Endothelial cell of umbilical vein (primary cell): ENCODE data around the gene ATP10A. TPM values are rescaled to one million over a fixed set of nuclear protein-coding genes. Genes with fewer than 3 reads are reported as not detected.

Source experiments
- BruUV-seq: library from RNA; stranded (reverse); fragments of 400-500 nt; replicated peaks from 2 replicates; lab custom pipeline; 2021; lab: Mats Ljungman, UMichigan
- CTCF ChIA-PET: fragments of 300-600, 350-600 bp; sonication (Branson Sonifier 250); formaldehyde crosslinking; loops from one replicate; lab custom pipeline; 2021; ENCODE audit warnings: antibody characterized with exemption, inconsistent platforms; lab: Charles Lee
- POLR2A ChIA-PET: fragments of 300-600, 350-600 bp; sonication (Branson Sonifier 250); formaldehyde crosslinking; loops from one replicate; lab custom pipeline; 2021; ENCODE audit warnings: antibody characterized with exemption, inconsistent platforms; lab: Charles Lee
- DNase-seq: peaks from one replicate; pipeline ENCODE4 v3.0.0-alpha.2; 2011; ENCODE audit warnings: low read depth, low spot score
- FAIRE-seq: peaks from 2 replicates; lab custom pipeline; 2011; peaks lifted over from hg19 to GRCh38; lab: Jason Lieb, UNC
- H2AFZ ChIP-seq: 2 replicates; pipeline ENCODE4 v1.6.0; 2012; ENCODE audit warnings: low read depth, low read length, control low read depth, inconsistent platforms
- H3K27ac ChIP-seq: 2 replicates; pipeline ENCODE4 v1.5.1; 2011; ENCODE audit warnings: low read depth, mild to moderate bottlenecking, control low read depth, low read length, moderate library complexity; ENCODE audit not compliant: insufficient read depth
- H3K27me3 ChIP-seq, 2 experiments: 2 replicates each; pipeline versions ENCODE4 v1.6.0 to v1.6.1; 2011; ENCODE audit warnings: low read length in 2 of 2, mixed read lengths in 1 of 2; ENCODE audit not compliant: control insufficient read depth in 2 of 2, insufficient read depth in 2 of 2
- H3K36me3 ChIP-seq, 2 experiments: 2 replicates in 1 of 2; 3 replicates in 1 of 2; pipeline ENCODE4 v1.5.1; 2011; ENCODE audit warnings: low read length in 2 of 2, mild to moderate bottlenecking in 1 of 2, moderate library complexity in 1 of 2; ENCODE audit not compliant: control insufficient read depth in 2 of 2, insufficient read depth in 2 of 2; ENCODE audit errors: extremely low read depth in 1 of 2
- H3K4me1 ChIP-seq: 3 replicates; pipeline ENCODE4 v1.5.1; 2011; ENCODE audit warnings: mild to moderate bottlenecking, low read length; ENCODE audit not compliant: control insufficient read depth, insufficient read depth; ENCODE audit errors: extremely low read depth
- H3K4me2 ChIP-seq: 2 replicates; pipeline ENCODE4 v1.6.1; 2011; ENCODE audit warnings: low read length, control low read depth, mixed read lengths; ENCODE audit not compliant: insufficient read depth
- H3K4me3 ChIP-seq, 3 experiments: fragments of 200-600 bp in 1 of 3; sonication (generic), shearing (Covaris generic) in 1 of 3; replicated peaks in 1 of 3; 2 replicates each; pipeline ENCODE4 v1.5.1; 2011 to 2016; ENCODE audit warnings: control low read depth in 3 of 3, low read length in 3 of 3, mild to moderate bottlenecking in 2 of 3, inconsistent platforms in 1 of 3, low read depth in 1 of 3, moderate library complexity in 1 of 3; ENCODE audit not compliant: insufficient read depth in 1 of 3
- H3K79me2 ChIP-seq: 2 replicates; pipeline ENCODE4 v1.6.0; 2012; ENCODE audit warnings: low read length, inconsistent platforms; ENCODE audit not compliant: control insufficient read depth, insufficient read depth
- H3K9ac ChIP-seq: replicated peaks from 2 replicates; pipeline ENCODE3; 2011; ENCODE audit warnings: low read length, control low read depth; ENCODE audit not compliant: insufficient read depth; ENCODE audit errors: extremely low read depth
- H3K9me1 ChIP-seq: replicated peaks from 3 replicates; pipeline ENCODE4 v1.6.0; 2011; ENCODE audit warnings: mild to moderate bottlenecking, low read length; ENCODE audit not compliant: control insufficient read depth, insufficient read depth; ENCODE audit errors: extremely low read depth
- H3K9me3 ChIP-seq: replicated peaks from 2 replicates; pipeline ENCODE4 v1.5.1; 2012; ENCODE audit warnings: low read length, inconsistent platforms; ENCODE audit not compliant: control insufficient read depth, insufficient read depth
- H4K20me1 ChIP-seq: replicated peaks from 2 replicates; pipeline ENCODE3; 2011; ENCODE audit warnings: mild to moderate bottlenecking, low read length; ENCODE audit not compliant: control insufficient read depth, insufficient read depth; ENCODE audit errors: extremely low read depth
- CTCF ChIP-seq, 2 donors: IDR thresholded peaks; 1 replicate in 1 of 2; 2 replicates in 1 of 2; pipeline ENCODE4 v1.5.1; 2011; ENCODE audit warnings: low read length in 2 of 2, mild to moderate bottlenecking in 2 of 2, moderate library complexity in 2 of 2, control low read depth in 1 of 2, inconsistent platforms in 1 of 2, low read depth in 1 of 2; ENCODE audit not compliant: insufficient read depth in 1 of 2; ENCODE audit errors: extremely low read depth in 1 of 2
- EZH2 ChIP-seq: IDR thresholded peaks from 2 replicates; pipeline ENCODE4 v1.6.1; 2012; ENCODE audit warnings: borderline replicate concordance, low read depth, mild to moderate bottlenecking, moderate library complexity, low read length, inconsistent platforms; ENCODE audit not compliant: severe bottlenecking
- FOS ChIP-seq: IDR thresholded peaks from 2 replicates; pipeline ENCODE4 v1.6.1; 2011; ENCODE audit warnings: mild to moderate bottlenecking, low read length, moderate library complexity, borderline replicate concordance; ENCODE audit not compliant: insufficient read depth
- GATA2 ChIP-seq: IDR thresholded peaks from 2 replicates; pipeline ENCODE4 v1.7.0; 2011; ENCODE audit warnings: low read depth, mild to moderate bottlenecking, moderate library complexity, mixed read lengths, low read length; ENCODE audit not compliant: insufficient read length, insufficient read depth
- JUN ChIP-seq: IDR thresholded peaks from 2 replicates; pipeline ENCODE4 v1.6.1; 2011; ENCODE audit warnings: borderline replicate concordance, low read depth; ENCODE audit not compliant: insufficient read length, insufficient read depth
- MYC ChIP-seq: IDR thresholded peaks from one replicate; pipeline ENCODE4 v1.6.1; 2011; ENCODE audit warnings: mild to moderate bottlenecking, low read depth, low read length
- POLR2A ChIP-seq: IDR thresholded peaks from 2 replicates; pipeline ENCODE4 v1.6.1; 2012; ENCODE audit warnings: low read depth, mild to moderate bottlenecking, control low read depth, low read length
- POLR2AphosphoS5 ChIP-seq: IDR thresholded peaks from 2 replicates; pipeline ENCODE4 v1.6.1; 2012; ENCODE audit warnings: low read depth, mild to moderate bottlenecking, control low read depth, low read length, moderate library complexity; ENCODE audit not compliant: insufficient read depth
- dilution Hi-C: fragments of 300-500 bp; cut with MboI; formaldehyde crosslinking; loops from one replicate; pipeline ENCODE4 v1.15.0; 2019; ENCODE audit warnings: low sequenced_read_pairs; ENCODE audit not compliant: extremely low pct_ligation_motif_present
- intact Hi-C: fragments of 100-400 bp; cut with micrococcal nuclease; formaldehyde crosslinking; loops from one replicate; pipeline ENCODE4 v1.10.0; 2022
- polyA plus RNA-seq, 4 experiments: library from polyadenylated mRNA; depleted of rRNA in 3 of 4; stranded (reverse) in 3 of 4; unstranded in 1 of 4; fragments of >200 nt; gene quantifications; 2 replicates each; pipeline versions ENCODE4 v1.2.1 to v1.2.3, GENCODE V29; 2011 to 2012; ENCODE audit warnings: missing spikeins in 1 of 4
- total RNA-seq: library from RNA; stranded (reverse); gene quantifications from 2 replicates; pipeline ENCODE4 v1.2.3, GENCODE V29; 2021
- TF ChIP-seq, protein P1 (sequence below): IDR thresholded peaks from 2 replicates; pipeline ENCODE4 v1.6.1; 2011; ENCODE audit not compliant: insufficient read depth, insufficient read length

ATP10A gene
- total and polyA plus RNA-seq, 2 donors (not counting 3 experiments of a cell fraction or from before 2014, with no cell fraction given), result not detected

- CTCF ChIA-PET, result no interaction called here
- Histone ChIP-seq H3K9me3 (peaks cover 9% of the 10 kb centered on the region), H3K9me1 (no peaks in the 10 kb centered on the region), H3K27ac (no peak overlapping the region), H3K4me2 (no peak overlapping the region), H3K79me2 (no peaks in the 10 kb centered on the region), H4K20me1 (no peaks in the 10 kb centered on the region), H3K4me3 (no peak overlapping the region), H3K4me1 (no peaks in the 10 kb centered on the region), H2AFZ (no peak overlapping the region), H3K27me3 (no peaks in the 10 kb centered on the region), H3K36me3 (no peaks in the 10 kb centered on the region), H3K9ac (no peak overlapping the region)
- POLR2A ChIA-PET, result no interaction called here
- no peak for TF ChIP-seq POLR2AphosphoS5
- TF ChIP-seq, protein P1, sequence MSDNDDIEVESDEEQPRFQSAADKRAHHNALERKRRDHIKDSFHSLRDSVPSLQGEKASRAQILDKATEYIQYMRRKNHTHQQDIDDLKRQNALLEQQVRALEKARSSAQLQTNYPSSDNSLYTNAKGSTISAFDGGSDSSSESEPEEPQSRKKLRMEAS, result no peak
- TF ChIP-seq GATA2, result no peak
- no peak for TF ChIP-seq JUN
- no peak for TF ChIP-seq MYC
- no peak for TF ChIP-seq EZH2
- TF ChIP-seq POLR2A, result no peak
- no peak for TF ChIP-seq FOS
- TF ChIP-seq CTCF (IDR thresholded peaks at IDR 0.05; ENCODE audit: extremely low read depth in 1 of 2, insufficient read depth in 1 of 2, low read depth in 1 of 2, low read length in 2 of 2), result no peak
- no TSS peak for BruUV-seq
- no peak for FAIRE-seq
- no peak for DNase-seq
- dilution Hi-C loops (no loop called here), intact Hi-C loops (no loop called here)
Measured at GRCh38 chr15:25679492-25679891, 183.6 kb downstream of the ATP10A start.
